Articular chondrocyte of knee joint (primary cell): ENCODE results near the gene UTS2R. TPM values are rescaled to one million over a fixed set of nuclear protein-coding genes. Genes with fewer than 3 reads are reported as not detected.

ENCODE experiments used
- small RNA-seq: library from RNA; depleted of rRNA; stranded (forward); fragments of <200 nt; gene quantifications from one replicate; pipeline ENCODE3, GENCODE V24; 2012
- total RNA-seq: library from RNA; depleted of rRNA; stranded (reverse); fragments of >200 nt; gene quantifications from 2 replicates; pipeline ENCODE4 v1.2.3, GENCODE V29; 2012

Gene UTS2R
- total RNA-seq = not detected in 2 replicates

GRCh38 chr17:82371333-82372248, at the start of gene UTS2R:
Gene UTS2R, plus strand, starts transcription at chr17:82371765. Its CDS starts 2,560 bp downstream, at chr17:82374325.

DNA sequence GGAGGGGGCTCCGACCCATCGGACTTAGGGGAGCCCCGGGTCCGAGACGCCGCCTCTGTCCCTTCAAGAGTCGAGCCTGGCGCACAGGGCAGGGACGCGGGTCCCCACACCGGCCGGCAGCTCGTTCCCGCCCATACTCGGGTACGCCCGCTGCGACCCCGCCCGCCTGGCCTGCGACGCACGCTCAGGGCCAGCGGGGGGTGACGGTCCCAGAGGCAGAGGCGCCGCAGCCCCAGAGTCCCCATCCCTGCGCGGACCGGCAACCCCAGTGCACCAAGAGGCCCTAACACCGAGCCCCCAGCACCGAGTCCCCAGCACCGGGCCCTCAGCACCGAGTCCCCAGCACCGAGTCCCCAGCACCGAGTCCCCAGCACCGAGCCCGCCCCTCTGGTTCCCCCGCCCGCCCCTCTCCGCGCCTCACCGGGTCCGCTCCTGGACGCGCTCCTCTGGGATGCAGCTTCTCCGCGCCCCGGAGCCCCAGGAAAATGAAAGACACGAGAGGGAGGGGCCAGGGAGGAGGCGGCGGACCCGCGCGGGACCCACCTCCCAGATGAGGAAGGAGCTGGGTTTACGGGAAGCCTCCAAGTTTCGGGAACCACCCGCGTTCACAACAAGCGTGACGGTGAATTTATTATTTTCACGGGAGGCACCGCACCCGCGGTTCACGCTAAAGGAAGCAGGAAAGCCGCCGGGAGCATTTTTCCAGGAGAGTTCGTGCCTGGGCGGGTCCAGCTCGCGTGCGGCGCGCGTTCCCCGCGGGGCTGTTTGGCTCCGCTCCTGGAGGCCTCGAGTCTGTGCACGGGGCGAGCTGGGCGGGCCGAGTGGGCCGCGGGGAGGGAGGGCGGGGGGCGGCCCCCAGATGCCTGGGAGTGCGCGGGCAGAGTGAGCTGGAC, 38.0 kb upstream of the UTS2R start, which contains the start of gene SECTM1:
TSS of gene SECTM1 (minus strand) at position 488 of the 893 bp plus-strand sequence. CDS start 6,526 bp downstream, outside the sequence.

GRCh38 chr17:82358465-82359350, 12.9 kb upstream of the UTS2R start, which contains the start of gene TEX19:
Gene TEX19, plus strand, starts transcription at chr17:82359247. Its CDS starts 2,904 bp downstream, at chr17:82362151.

GRCh38 chr17:82418001-82418986, 46.7 kb downstream of the UTS2R start, which contains the start of the genes HEXD and OGFOD3:
Gene HEXD, plus strand, starts transcription at chr17:82418347. Its CDS starts 1,453 bp downstream, at chr17:82419800.
Gene OGFOD3, minus strand, starts transcription at chr17:82418586. Its CDS starts 101 bp downstream, at chr17:82418485.

Small RNA genes within 50 kb of the gene (small RNA-seq; reads per million reads assigned to genes)
- gene RF00019 = not detected

Other genes starting within 250 kb of the UTS2R start
- gene CCDC57, start 158.9 kb upstream of the UTS2R start, total RNA-seq = 16.7 and 17.9 TPM in 2 replicates
- gene SLC16A3, start 142.7 kb upstream of the UTS2R start, total RNA-seq = 108 and 125 TPM in 2 replicates
- 49.0 and 49.5 TPM in 2 replicates for gene CSNK1D, start 98.1 kb upstream of the UTS2R start, total RNA-seq
- gene CD7, start 54.2 kb upstream of the UTS2R start, total RNA-seq = not detected in 2 replicates
- 4.2 and 7.7 TPM in 2 replicates for gene SECTM1, start 38.0 kb upstream of the UTS2R start, total RNA-seq
- not detected in 2 replicates for gene TEX19, start 12.5 kb upstream of the UTS2R start, total RNA-seq
- gene HEXD, start 46.6 kb downstream of the UTS2R start, total RNA-seq = 8.9 and 13.2 TPM in 2 replicates
- gene OGFOD3, start 46.8 kb downstream of the UTS2R start, total RNA-seq = 25.3 and 26.5 TPM in 2 replicates
- gene CYBC1, start 79.0 kb downstream of the UTS2R start, total RNA-seq = 43.5 and 56.3 TPM in 2 replicates
- gene NARF, start 87.0 kb downstream of the UTS2R start, total RNA-seq = 40.8 and 42.8 TPM in 2 replicates
- 23.1 and 25.3 TPM in 2 replicates for gene FOXK2, start 148.0 kb downstream of the UTS2R start, total RNA-seq